Measurements from ENCODE around the gene ECM2.

ECM2 gene

DNA sequence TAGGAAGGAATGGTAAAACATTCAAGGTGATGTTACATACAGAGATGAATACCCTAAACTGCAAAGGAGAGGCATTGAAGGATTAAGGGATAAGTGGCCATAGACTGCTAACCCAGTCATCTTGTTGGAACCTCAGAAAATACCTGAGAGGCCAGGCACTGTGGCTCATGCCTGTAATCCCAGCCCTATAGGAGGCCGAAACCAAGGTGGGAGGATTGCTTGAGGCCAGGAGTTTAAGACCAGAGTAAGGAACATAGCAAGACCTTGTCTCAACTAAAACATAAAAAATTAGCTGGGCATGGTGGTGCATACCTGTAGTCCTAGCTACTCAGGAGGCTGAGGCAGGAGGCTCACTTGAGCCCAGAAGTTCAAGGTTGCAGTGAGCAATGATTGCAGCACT is 10.9 kb downstream of the ECM2 start:
- Histone ChIP-seq H3K4me1 (ENCODE audit: control insufficient read depth, insufficient read depth, low read length) (no peaks in the 10 kb centered on the region), H3K27me3 (ENCODE audit: control insufficient read depth, insufficient read depth, low read length) (no peaks in the 10 kb centered on the region), H3K36me3 (ENCODE audit: control insufficient read depth, insufficient read depth, low read length) (no peaks in the 10 kb centered on the region), H3K9ac (ENCODE audit: low read length) (no peak overlapping the region), H3K4me3 (ENCODE audit: low read length) (no peak overlapping the region), H3K9me3 (ENCODE audit: control insufficient read depth, low read length) (no peaks in the 10 kb centered on the region)

DNA sequence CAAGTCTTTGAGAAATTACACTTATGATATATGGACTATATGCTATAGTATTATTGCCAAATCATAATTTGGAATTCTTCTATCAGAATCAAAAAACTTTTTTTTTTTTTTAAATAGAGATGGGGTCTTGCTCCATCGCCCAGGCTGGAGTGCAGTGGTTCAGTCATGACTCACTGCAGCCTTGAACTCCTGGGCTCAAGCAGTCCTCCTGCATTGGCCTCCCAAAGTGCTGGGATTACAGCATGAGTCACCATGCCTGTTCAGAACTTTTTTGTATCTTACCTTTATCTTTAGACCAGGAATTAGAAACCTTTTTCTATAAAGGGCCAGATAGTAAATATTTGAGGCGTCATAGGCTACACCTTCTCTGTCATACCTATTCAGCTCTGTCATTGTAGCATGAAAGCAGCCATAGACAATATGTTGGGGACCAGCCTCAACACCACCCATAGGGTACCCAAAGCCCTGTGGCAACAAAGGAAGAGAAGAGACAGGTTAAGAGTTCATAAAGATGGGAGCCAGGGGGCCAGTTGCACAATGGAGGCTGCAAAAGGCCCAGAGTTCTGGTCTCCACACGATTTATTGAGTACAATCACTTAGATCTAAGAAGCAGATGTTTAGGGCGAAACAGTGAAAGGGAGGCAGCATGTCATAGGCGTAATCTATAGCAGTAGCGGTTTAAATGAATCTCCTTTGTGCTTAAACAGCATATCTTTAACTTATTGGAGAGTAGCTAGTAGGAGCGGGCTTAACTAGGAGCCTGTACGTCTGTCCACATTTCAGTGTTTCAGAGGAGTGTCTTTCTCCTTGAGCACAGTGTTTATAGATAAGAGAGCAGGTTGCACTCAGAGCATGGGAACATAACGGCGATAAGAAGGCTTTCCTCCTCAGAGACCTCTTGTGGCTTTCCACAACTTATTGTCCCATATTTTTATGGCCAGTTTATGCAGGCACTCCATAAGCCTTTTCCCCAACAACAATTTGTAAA is 12.5 kb downstream of the ECM2 start:
- Histone ChIP-seq H3K4me3 (ENCODE audit: low read length) (no peak overlapping the region), H3K27me3 (ENCODE audit: control insufficient read depth, insufficient read depth, low read length) (no peaks in the 10 kb centered on the region), H3K9ac (ENCODE audit: low read length) (no peak overlapping the region), H3K36me3 (ENCODE audit: control insufficient read depth, insufficient read depth, low read length) (no peaks in the 10 kb centered on the region), H3K9me3 (ENCODE audit: control insufficient read depth, low read length) (no peaks in the 10 kb centered on the region), H3K4me1 (ENCODE audit: control insufficient read depth, insufficient read depth, low read length) (no peaks in the 10 kb centered on the region)

DNA sequence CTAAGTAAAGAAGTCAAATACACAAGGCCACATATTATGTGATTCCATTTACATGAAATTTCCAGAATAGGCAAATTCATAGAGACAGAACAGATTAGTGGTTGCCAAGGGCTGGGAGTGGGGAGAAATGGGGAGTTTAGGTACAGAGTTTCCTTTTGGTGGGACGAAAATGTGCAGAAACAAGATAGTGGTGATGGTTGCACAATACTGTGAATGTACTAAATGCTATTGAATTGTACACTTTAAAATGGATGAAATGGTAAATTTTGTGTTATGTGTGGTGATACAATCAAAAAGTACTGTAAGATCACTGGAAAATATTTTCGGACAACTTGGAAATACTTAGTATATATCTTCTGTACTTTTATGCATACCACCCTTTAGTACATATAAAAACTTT is 15.0 kb downstream of the ECM2 start:
- Histone ChIP-seq H3K4me3 (ENCODE audit: low read length) (no peak overlapping the region), H3K36me3 (ENCODE audit: control insufficient read depth, insufficient read depth, low read length) (no peaks in the 10 kb centered on the region), H3K4me1 (ENCODE audit: control insufficient read depth, insufficient read depth, low read length) (no peaks in the 10 kb centered on the region), H3K9ac (ENCODE audit: low read length) (no peak overlapping the region), H3K27me3 (ENCODE audit: control insufficient read depth, insufficient read depth, low read length) (no peaks in the 10 kb centered on the region), H3K9me3 (ENCODE audit: control insufficient read depth, low read length) (no peaks in the 10 kb centered on the region)

DNA sequence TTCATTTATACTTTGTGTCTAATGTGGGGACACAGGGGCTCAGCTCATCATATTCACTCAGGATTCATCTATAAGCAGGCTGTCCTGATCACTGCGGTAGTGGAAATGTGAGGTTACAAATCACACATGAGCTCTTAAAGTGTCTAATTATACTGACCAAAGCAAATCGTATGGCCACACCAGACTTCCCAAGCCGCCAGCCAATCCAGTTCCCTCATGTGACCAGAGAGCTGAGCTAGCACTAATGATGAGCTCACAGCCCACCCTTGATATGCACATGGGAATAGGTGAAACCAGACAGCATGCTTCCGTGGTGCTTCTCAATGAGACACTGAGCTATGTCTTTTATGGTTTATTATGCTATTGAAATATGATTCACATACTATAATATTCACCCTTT is 17.6 kb downstream of the ECM2 start:
- no peaks in the 10 kb centered on the region for H3K36me3 ChIP-seq (ENCODE audit: control insufficient read depth, insufficient read depth, low read length)
- H3K9me3 ChIP-seq (ENCODE audit: control insufficient read depth, low read length): no peaks in the 10 kb centered on the region
- no peak overlapping the region for H3K4me3 ChIP-seq (ENCODE audit: low read length)
- no peaks in the 10 kb centered on the region for H3K27me3 ChIP-seq (ENCODE audit: control insufficient read depth, insufficient read depth, low read length)
- no peaks in the 10 kb centered on the region for H3K4me1 ChIP-seq (ENCODE audit: control insufficient read depth, insufficient read depth, low read length)
- H3K9ac ChIP-seq (ENCODE audit: low read length): no peak overlapping the region

DNA sequence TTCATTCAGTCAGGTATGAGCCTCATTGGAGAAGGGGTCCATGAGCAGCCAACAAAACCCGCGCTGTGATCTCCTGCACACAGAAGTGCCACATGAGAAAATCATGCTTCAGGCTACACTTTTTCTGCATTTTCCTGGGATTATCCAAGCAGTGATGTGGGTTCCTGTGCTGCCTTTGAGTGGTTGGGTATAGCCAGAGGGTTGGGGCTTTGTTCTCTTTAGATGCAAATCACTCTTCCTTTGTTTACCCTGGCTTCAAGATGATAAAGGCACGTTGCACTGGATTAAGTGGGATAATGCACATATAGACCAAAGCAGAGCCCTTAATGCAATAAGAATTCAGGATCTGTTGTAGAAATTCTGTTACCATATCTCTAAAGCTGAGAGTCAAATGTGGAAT is 18.7 kb downstream of the ECM2 start:
- Histone ChIP-seq H3K9ac (ENCODE audit: low read length) (no peak overlapping the region), H3K4me1 (ENCODE audit: control insufficient read depth, insufficient read depth, low read length) (no peaks in the 10 kb centered on the region), H3K9me3 (ENCODE audit: control insufficient read depth, low read length) (no peaks in the 10 kb centered on the region), H3K4me3 (ENCODE audit: low read length) (no peak overlapping the region), H3K36me3 (ENCODE audit: control insufficient read depth, insufficient read depth, low read length) (no peaks in the 10 kb centered on the region), H3K27me3 (ENCODE audit: control insufficient read depth, insufficient read depth, low read length) (no peaks in the 10 kb centered on the region)

DNA sequence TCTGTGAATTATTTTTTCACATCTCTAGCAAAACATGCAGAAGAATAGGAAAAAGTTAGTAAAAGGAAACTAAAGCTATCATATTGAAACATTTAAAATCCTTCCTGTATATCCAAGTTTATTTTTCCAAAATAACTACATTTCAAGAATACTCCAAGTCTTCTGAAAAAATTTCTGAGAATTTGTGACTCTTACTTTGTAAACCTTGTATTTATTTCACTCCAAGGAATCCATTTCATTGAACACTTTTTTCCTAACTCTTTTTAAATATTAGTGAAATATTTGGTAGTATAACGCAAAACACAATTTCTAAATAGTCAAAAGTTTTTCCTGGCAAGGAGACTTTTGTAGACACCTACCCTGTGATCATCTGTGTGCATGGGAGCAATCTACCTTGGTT is 19.3 kb downstream of the ECM2 start:
- H3K9ac ChIP-seq (ENCODE audit: low read length): no peak overlapping the region
- H3K27me3 ChIP-seq (ENCODE audit: control insufficient read depth, insufficient read depth, low read length): no peaks in the 10 kb centered on the region
- H3K4me1 ChIP-seq (ENCODE audit: control insufficient read depth, insufficient read depth, low read length): no peaks in the 10 kb centered on the region
- H3K4me3 ChIP-seq (ENCODE audit: low read length): no peak overlapping the region
- H3K9me3 ChIP-seq (ENCODE audit: control insufficient read depth, low read length): no peaks in the 10 kb centered on the region
- no peaks in the 10 kb centered on the region for H3K36me3 ChIP-seq (ENCODE audit: control insufficient read depth, insufficient read depth, low read length)

DNA sequence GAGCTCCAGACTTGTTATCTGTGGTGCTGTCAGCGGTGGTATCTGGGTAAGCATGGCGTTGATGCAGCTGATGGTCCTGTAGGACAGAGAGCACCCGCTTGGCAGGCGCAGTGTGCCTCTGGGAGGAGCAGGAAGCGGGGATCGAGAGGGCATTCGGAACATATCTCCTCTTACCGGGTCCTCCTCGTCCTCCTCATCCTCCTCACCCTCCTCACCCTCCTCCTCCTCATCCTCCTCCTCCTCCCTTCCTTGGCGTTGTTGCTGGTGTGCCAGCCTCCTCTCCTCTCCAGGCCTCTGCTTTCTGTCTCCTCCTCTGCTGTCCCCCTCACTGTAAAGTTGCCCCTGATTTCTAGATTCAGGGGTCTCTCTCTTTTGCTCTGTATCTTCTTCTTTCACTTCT is 21.2 kb downstream of the ECM2 start:
- Histone ChIP-seq H3K4me3 (ENCODE audit: low read length) (no peak overlapping the region), H3K9me3 (ENCODE audit: control insufficient read depth, low read length) (no peaks in the 10 kb centered on the region), H3K36me3 (ENCODE audit: control insufficient read depth, insufficient read depth, low read length) (no peaks in the 10 kb centered on the region), H3K4me1 (ENCODE audit: control insufficient read depth, insufficient read depth, low read length) (no peaks in the 10 kb centered on the region), H3K27me3 (ENCODE audit: control insufficient read depth, insufficient read depth, low read length) (no peaks in the 10 kb centered on the region), H3K9ac (ENCODE audit: low read length) (no peak overlapping the region)

DNA sequence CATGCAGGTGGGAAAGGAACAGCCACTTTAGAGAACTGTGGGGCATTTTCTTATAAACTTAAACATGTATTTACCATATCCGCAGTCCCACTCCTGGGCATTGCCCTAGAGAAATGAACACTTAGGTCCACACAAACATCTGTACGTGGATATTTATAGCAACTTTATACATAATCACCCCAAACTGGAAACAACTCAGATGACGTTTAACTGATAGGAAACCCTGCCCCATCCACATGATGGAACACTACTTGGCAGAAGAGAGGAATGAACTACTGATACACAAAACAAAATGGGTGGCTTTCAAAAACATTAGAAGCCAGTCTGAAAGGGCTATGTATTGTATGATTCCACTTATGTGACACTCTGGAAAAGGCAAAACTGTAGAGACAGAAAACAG is 22.4 kb downstream of the ECM2 start:
- Histone ChIP-seq H3K9ac (ENCODE audit: low read length) (no peak overlapping the region), H3K4me1 (ENCODE audit: control insufficient read depth, insufficient read depth, low read length) (no peaks in the 10 kb centered on the region), H3K36me3 (ENCODE audit: control insufficient read depth, insufficient read depth, low read length) (no peaks in the 10 kb centered on the region), H3K9me3 (ENCODE audit: control insufficient read depth, low read length) (no peaks in the 10 kb centered on the region), H3K4me3 (ENCODE audit: low read length) (no peak overlapping the region), H3K27me3 (ENCODE audit: control insufficient read depth, insufficient read depth, low read length) (no peaks in the 10 kb centered on the region)

DNA sequence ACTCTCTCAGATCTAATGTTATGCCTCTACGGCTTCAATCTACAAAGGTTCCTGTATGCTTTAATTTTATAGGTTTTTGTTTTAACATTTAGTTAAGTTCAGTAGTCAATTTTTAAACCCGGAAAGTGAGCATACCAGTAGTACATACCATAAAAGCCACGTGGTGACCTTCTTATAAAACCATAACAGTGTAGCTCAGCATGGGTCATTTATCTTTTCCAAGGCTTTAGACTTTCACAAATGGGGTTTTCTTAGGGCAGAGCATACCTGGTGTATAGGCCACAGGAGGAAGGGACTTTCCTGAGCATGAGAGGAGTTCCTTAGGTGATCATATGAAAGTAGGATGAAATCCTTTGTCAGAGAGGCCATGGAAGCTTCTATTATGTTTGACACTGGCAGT is 23.2 kb downstream of the ECM2 start:
- H3K27me3 ChIP-seq (ENCODE audit: control insufficient read depth, insufficient read depth, low read length): no peaks in the 10 kb centered on the region
- H3K9ac ChIP-seq (ENCODE audit: low read length): no peak overlapping the region
- H3K9me3 ChIP-seq (ENCODE audit: control insufficient read depth, low read length): no peaks in the 10 kb centered on the region
- no peak overlapping the region for H3K4me3 ChIP-seq (ENCODE audit: low read length)
- H3K36me3 ChIP-seq (ENCODE audit: control insufficient read depth, insufficient read depth, low read length): no peaks in the 10 kb centered on the region
- no peaks in the 10 kb centered on the region for H3K4me1 ChIP-seq (ENCODE audit: control insufficient read depth, insufficient read depth, low read length)

DNA sequence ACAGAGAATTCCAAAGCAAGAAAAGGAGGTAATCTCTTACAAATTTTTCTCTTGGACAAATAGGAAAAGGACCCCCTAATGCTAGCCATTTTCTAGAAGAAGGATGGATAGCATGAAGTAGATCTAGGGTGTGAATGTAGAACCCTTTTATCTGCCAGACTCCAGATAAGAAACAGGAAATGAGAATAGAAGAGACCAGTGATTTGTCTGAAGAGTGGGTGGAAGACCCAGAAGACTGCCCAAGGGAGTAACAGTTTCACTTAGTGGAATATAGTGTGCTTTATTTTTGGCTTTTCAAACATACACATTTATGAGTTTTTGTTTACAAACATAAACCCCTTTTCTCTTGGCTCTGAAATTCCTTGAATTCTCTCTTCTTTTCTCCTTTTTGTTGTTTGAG is 25.0 kb downstream of the ECM2 start:
- H3K4me1 ChIP-seq (ENCODE audit: control insufficient read depth, insufficient read depth, low read length): no peaks in the 10 kb centered on the region
- no peaks in the 10 kb centered on the region for H3K27me3 ChIP-seq (ENCODE audit: control insufficient read depth, insufficient read depth, low read length)

DNA sequence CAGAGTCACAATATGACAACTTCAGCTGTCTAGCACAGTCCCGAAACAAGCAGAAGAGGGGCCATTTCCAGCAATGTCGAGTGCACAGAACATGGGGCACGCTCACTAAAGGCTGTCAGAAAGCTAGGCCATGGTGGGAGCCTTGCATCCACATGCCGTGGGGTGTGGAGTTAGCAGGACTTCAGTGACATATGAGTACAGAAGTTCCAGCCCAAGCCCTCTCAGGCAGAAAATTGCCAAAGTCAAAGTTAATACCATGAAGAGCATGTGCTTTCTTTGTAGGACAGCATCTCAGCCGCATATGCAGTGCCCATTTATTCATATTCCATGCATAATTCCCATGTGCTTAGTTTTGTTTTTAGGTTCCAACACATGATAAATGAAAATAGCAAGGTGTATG is 26.7 kb downstream of the ECM2 start:
- no peaks in the 10 kb centered on the region for H3K4me1 ChIP-seq (ENCODE audit: control insufficient read depth, insufficient read depth, low read length)
- no peaks in the 10 kb centered on the region for H3K9me3 ChIP-seq (ENCODE audit: control insufficient read depth, low read length)
- no peaks in the 10 kb centered on the region for H3K36me3 ChIP-seq (ENCODE audit: control insufficient read depth, insufficient read depth, low read length)
- no peak overlapping the region for H3K9ac ChIP-seq (ENCODE audit: low read length)
- H3K27me3 ChIP-seq (ENCODE audit: control insufficient read depth, insufficient read depth, low read length): no peaks in the 10 kb centered on the region
- no peak overlapping the region for H3K4me3 ChIP-seq (ENCODE audit: low read length)

More for the DNA sequence above, 25.0 kb downstream of the ECM2 start:
- no peaks in the 10 kb centered on the region for H3K36me3 ChIP-seq (ENCODE audit: control insufficient read depth, insufficient read depth, low read length)
- H3K9ac ChIP-seq (ENCODE audit: low read length): no peak overlapping the region
- H3K9me3 ChIP-seq (ENCODE audit: control insufficient read depth, low read length): no peaks in the 10 kb centered on the region
- H3K4me3 ChIP-seq (ENCODE audit: low read length): no peak overlapping the region

DNA sequence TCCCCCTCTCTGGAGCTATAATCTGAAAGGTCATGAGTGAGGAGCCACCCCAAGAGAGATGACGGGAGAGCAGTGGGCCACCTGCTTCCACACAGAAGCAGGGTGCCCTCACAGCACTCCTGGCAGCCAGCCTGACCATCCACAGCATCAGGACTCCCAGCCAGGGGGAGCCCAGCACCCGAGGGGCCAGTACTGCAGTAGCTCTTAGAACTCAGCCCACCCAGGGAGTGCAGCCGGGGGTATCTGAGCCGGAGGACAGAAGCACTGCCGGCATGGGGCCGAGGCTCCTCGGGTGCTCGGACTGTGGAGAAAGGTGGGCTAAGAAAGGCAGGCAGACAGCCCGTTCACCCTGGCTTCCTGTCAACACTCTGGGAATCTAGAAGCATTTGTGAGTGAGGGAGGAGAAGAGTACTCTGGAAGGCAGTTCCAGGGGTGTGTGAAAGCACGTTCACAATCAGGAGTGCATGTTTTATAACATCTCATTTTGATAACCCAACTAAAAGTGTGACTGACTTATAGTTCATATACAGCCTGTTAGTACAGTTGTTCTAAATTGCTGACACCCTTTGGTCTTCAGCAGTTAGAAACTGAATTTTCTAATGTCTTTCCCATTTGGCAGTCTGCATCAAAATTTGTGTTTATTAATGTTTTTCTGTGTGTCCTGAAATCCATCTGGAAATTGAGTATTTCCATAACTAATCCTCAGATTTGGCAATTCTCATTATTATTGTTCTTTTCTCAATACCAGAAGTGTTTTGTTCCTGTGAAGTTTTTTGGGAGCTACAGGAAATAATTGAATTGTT is 27.6 kb downstream of the ECM2 start:
- H3K4me1 ChIP-seq (ENCODE audit: control insufficient read depth, insufficient read depth, low read length): no peaks in the 10 kb centered on the region
- no peaks in the 10 kb centered on the region for H3K9me3 ChIP-seq (ENCODE audit: control insufficient read depth, low read length)
- no peaks in the 10 kb centered on the region for H3K36me3 ChIP-seq (ENCODE audit: control insufficient read depth, insufficient read depth, low read length)
- H3K4me3 ChIP-seq (ENCODE audit: low read length): no peak overlapping the region
- H3K27me3 ChIP-seq (ENCODE audit: control insufficient read depth, insufficient read depth, low read length): no peaks in the 10 kb centered on the region
- H3K9ac ChIP-seq (ENCODE audit: low read length): no peak overlapping the region

Data from mucosa of stomach (tissue), 1 donor.